H1 (cell line): ENCODE data around the gene HIVEP3. TPM values are rescaled to one million over a fixed set of nuclear protein-coding genes. Genes with fewer than 3 reads are reported as not detected.

Experiments
- CTCF ChIA-PET: fragments of 300-600 bp; sonication (Branson Sonifier 250); formaldehyde crosslinking; loops from one replicate; lab custom pipeline; 2021; ENCODE audit not compliant: partially characterized antibody; lab: Charles Lee
- POLR2A ChIA-PET: fragments of 300-600 bp; sonication (Branson Sonifier 250); formaldehyde crosslinking; loops from one replicate; lab custom pipeline; 2021; ENCODE audit warnings: inconsistent platforms; ENCODE audit not compliant: partially characterized antibody; lab: Charles Lee
- DNase-seq, 2 experiments: peaks; one replicate each; pipeline versions ENCODE4 v3.0.0 to v3.0.0-alpha.2; 2010 to 2022; ENCODE audit warnings: low spot score in 2 of 2, low read depth in 1 of 2, mixed read lengths in 1 of 2
- FAIRE-seq: peaks from 2 replicates; lab custom pipeline; 2011; peaks lifted over from hg19 to GRCh38; lab: Jason Lieb, UNC
- H2AFZ ChIP-seq: 2 replicates; pipeline ENCODE4 v1.8.1; 2012; ENCODE audit warnings: low read length, inconsistent platforms
- H2AK5ac ChIP-seq: 2 replicates; pipeline ENCODE4 v1.6.1; 2013; ENCODE audit warnings: low read depth, low read length
- H2BK120ac ChIP-seq: replicated peaks from 2 replicates; pipeline ENCODE3; 2013; ENCODE audit warnings: low read depth, low read length, inconsistent platforms
- H2BK12ac ChIP-seq: 2 replicates; pipeline ENCODE4 v1.6.1; 2013; ENCODE audit warnings: low read depth, low read length
- H2BK15ac ChIP-seq: 2 replicates; pipeline ENCODE4 v1.6.1; 2013; ENCODE audit warnings: low read length
- H2BK20ac ChIP-seq: 2 replicates; pipeline ENCODE4 v1.6.1; 2013; ENCODE audit warnings: low read length
- H2BK5ac ChIP-seq: 2 replicates; pipeline ENCODE4 v1.6.1; 2013; ENCODE audit warnings: low read depth, low read length
- H3K14ac ChIP-seq: 2 replicates; pipeline ENCODE4 v1.6.1; 2013; ENCODE audit warnings: inconsistent platforms; ENCODE audit not compliant: insufficient read length
- H3K18ac ChIP-seq: 2 replicates; pipeline ENCODE4 v1.6.1; 2013; ENCODE audit warnings: low read length; ENCODE audit errors: extremely low read depth
- H3K23ac ChIP-seq: 2 replicates; pipeline ENCODE4 v1.6.1; 2013; ENCODE audit warnings: inconsistent platforms; ENCODE audit not compliant: insufficient read length
- H3K23me2 ChIP-seq: 2 replicates; pipeline ENCODE4 v1.6.1; 2013; ENCODE audit warnings: low read depth, low read length
- H3K27ac ChIP-seq: 2 replicates; pipeline ENCODE4 v1.6.1; 2011; ENCODE audit warnings: low read depth, low read length, inconsistent platforms
- H3K27me3 ChIP-seq, 4 experiments: replicated peaks in 1 of 4; 1 replicate in 1 of 4; 2 replicates in 3 of 4; pipeline versions ENCODE4 v1.6.1 to v1.8.1; 2011 to 2013; ENCODE audit warnings: low read length in 3 of 4, mild to moderate bottlenecking in 3 of 4, inconsistent platforms in 2 of 4, mixed read lengths in 2 of 4, moderate library complexity in 1 of 4; ENCODE audit not compliant: control insufficient read depth in 3 of 4, insufficient read depth in 3 of 4; ENCODE audit errors: extremely low read depth in 1 of 4
- H3K36me3 ChIP-seq, 4 experiments: 2 replicates each; pipeline versions ENCODE4 v1.6.1 to v1.8.1; 2011 to 2013; ENCODE audit warnings: mild to moderate bottlenecking in 4 of 4, low read length in 3 of 4, moderate library complexity in 2 of 4, control low read depth in 1 of 4, inconsistent platforms in 1 of 4; ENCODE audit not compliant: insufficient read depth in 4 of 4, control insufficient read depth in 2 of 4
- H3K4ac ChIP-seq: replicated peaks from 2 replicates; pipeline ENCODE3; 2013; ENCODE audit warnings: low read length, low read depth, mixed read lengths, inconsistent platforms; ENCODE audit not compliant: insufficient read length
- H3K4me1 ChIP-seq, 4 experiments: replicated peaks in 1 of 4; 1 replicate in 1 of 4; 2 replicates in 3 of 4; pipeline versions ENCODE4 v1.6.1 to v1.8.1; 2011 to 2013; ENCODE audit warnings: low read length in 3 of 4, inconsistent platforms in 2 of 4, mixed read lengths in 1 of 4; ENCODE audit not compliant: insufficient read depth in 4 of 4, control insufficient read depth in 3 of 4
- H3K4me2 ChIP-seq, 2 experiments: 2 replicates each; pipeline versions ENCODE4 v1.6.1 to v1.8.1; 2011 to 2013; ENCODE audit warnings: low read depth in 2 of 2, low read length in 2 of 2, control low read depth in 1 of 2, inconsistent platforms in 1 of 2, mild to moderate bottlenecking in 1 of 2; ENCODE audit not compliant: insufficient read depth in 1 of 2
- H3K4me3 ChIP-seq, 4 experiments: fragments of 200-600, 300-600 bp in 1 of 4; sonication (generic), shearing (Covaris generic), sonication (Bioruptor Twin) in 1 of 4; 2 replicates each; pipeline versions ENCODE4 v1.5.1 to v1.8.1; 2011 to 2016; ENCODE audit warnings: low read length in 4 of 4, low read depth in 3 of 4, control low read depth in 2 of 4, inconsistent platforms in 2 of 4, mild to moderate bottlenecking in 2 of 4, mixed read lengths in 1 of 4, moderate library complexity in 1 of 4; ENCODE audit not compliant: insufficient read depth in 2 of 4; ENCODE audit errors: extremely low read depth in 1 of 4
- H3K56ac ChIP-seq: replicated peaks from 2 replicates; pipeline ENCODE3; 2013; ENCODE audit warnings: low read depth, mild to moderate bottlenecking, mixed read lengths, low read length, inconsistent platforms; ENCODE audit not compliant: insufficient read length
- H3K79me1 ChIP-seq: 2 replicates; pipeline ENCODE4 v1.6.1; 2013; ENCODE audit warnings: low read depth, low read length, control low read depth
- H3K79me2 ChIP-seq, 2 experiments: 2 replicates each; pipeline versions ENCODE4 v1.6.1 to v1.8.1; 2012 to 2013; ENCODE audit warnings: low read length in 2 of 2, mild to moderate bottlenecking in 2 of 2, inconsistent platforms in 1 of 2; ENCODE audit not compliant: insufficient read depth in 2 of 2, control insufficient read depth in 1 of 2
- H3K9ac ChIP-seq, 4 experiments: replicated peaks in 1 of 4; 1 replicate in 1 of 4; 2 replicates in 3 of 4; pipeline versions ENCODE4 v1.6.1 to v1.8.1; 2011 to 2013; ENCODE audit warnings: low read depth in 3 of 4, low read length in 3 of 4, control low read depth in 2 of 4, mild to moderate bottlenecking in 2 of 4, moderate library complexity in 2 of 4, inconsistent platforms in 1 of 4; ENCODE audit errors: extremely low read depth in 1 of 4
- H3K9me3 ChIP-seq, 2 experiments: 2 replicates each; pipeline versions ENCODE4 v1.6.1 to v1.8.1; 2012 to 2013; ENCODE audit warnings: mild to moderate bottlenecking in 2 of 2, moderate library complexity in 2 of 2, control low read depth in 1 of 2, inconsistent platforms in 1 of 2, low read depth in 1 of 2, low read length in 1 of 2, mixed read lengths in 1 of 2; ENCODE audit not compliant: insufficient read depth in 2 of 2
- H4K20me1 ChIP-seq, 2 experiments: replicated peaks in 1 of 2; 2 replicates each; pipeline versions ENCODE3 to v1.8.1; 2011 to 2013; ENCODE audit warnings: inconsistent platforms in 2 of 2, low read length in 2 of 2, mild to moderate bottlenecking in 1 of 2; ENCODE audit not compliant: insufficient read depth in 2 of 2, control insufficient read depth in 1 of 2
- H4K5ac ChIP-seq: 2 replicates; pipeline ENCODE4 v1.6.1; 2013; ENCODE audit warnings: low read length, low read depth, mixed read lengths, inconsistent platforms; ENCODE audit not compliant: insufficient read length
- H4K8ac ChIP-seq: 2 replicates; pipeline ENCODE4 v1.8.0; 2013; ENCODE audit warnings: mild to moderate bottlenecking, moderate library complexity, low read length, inconsistent platforms; ENCODE audit not compliant: insufficient read depth; ENCODE audit errors: extremely low read depth
- H4K91ac ChIP-seq: replicated peaks from 2 replicates; pipeline ENCODE3; 2013; ENCODE audit warnings: low read length, mixed read lengths, inconsistent platforms; ENCODE audit not compliant: insufficient read length
- CBX5 ChIP-seq: fragments of 300-800, 300-1000 bp; sonication (generic); IDR thresholded peaks from 2 replicates; pipeline ENCODE4 v1.7.1; 2016; ENCODE audit warnings: antibody characterized with exemption, low read length, low read depth
- CHD1 ChIP-seq: IDR thresholded peaks from 2 replicates; pipeline ENCODE4 v1.6.1; 2012; ENCODE audit warnings: low read depth, low read length, improper control_type of control experiment
- MAFK ChIP-seq: IDR thresholded peaks from 2 replicates; pipeline ENCODE4 v1.6.1; 2012; ENCODE audit warnings: low read depth, mild to moderate bottlenecking, improper control_type of control experiment, low read length
- TAF7 ChIP-seq: optimal IDR thresholded peaks from 2 replicates; pipeline ENCODE3; 2011; ENCODE audit warnings: low read depth, mild to moderate bottlenecking, inconsistent platforms, low read length, moderate library complexity, borderline replicate concordance
- WGBS, 2 experiments: shearing (Covaris generic) in 1 of 2; methylation state at CpG; one replicate each; pipeline versions ENCODE4 v1.1.6 to v1.1.7; 2013 to 2015; ENCODE audit warnings: low lambda C conversion rate in 2 of 2, mixed read lengths in 2 of 2, inconsistent platforms in 1 of 2, low coverage in 1 of 2, missing lambda C conversion rate in 1 of 2; ENCODE audit not compliant: insufficient replicate concordance in 2 of 2, insufficient coverage in 1 of 2, insufficient read length in 1 of 2; ENCODE audit errors: extremely low coverage in 1 of 2, missing lambda C conversion rate in 1 of 2; 5-methylcytosine and 5-hydroxymethylcytosine counted together
- polyA plus RNA-seq, 7 experiments: library from polyadenylated mRNA; depleted of rRNA in 3 of 7; stranded (reverse) in 5 of 7; unstranded in 2 of 7; fragments of >200 nt in 5 of 7; fragments of 200-250 nt in 2 of 7; gene quantifications; 1 replicate in 5 of 7; 2 replicates in 1 of 7; 4 replicates in 1 of 7; pipeline versions ENCODE4 v1.2.1 to v1.2.3, GENCODE V29; 2011 to 2013; ENCODE audit warnings: missing spikeins in 2 of 7, mixed read lengths in 2 of 7
- total RNA-seq: library from RNA; stranded (reverse); fragmentation: NEBNext Ultra II Directional; extraction: Animal tissue kit (Norgen Biotek cat#: 25700); gene quantifications from 2 replicates; pipeline ENCODE4 v1.2.1, GENCODE V29; 2021

The HIVEP3 gene
- total and polyA plus RNA-seq, 2 of the 8 experiments (the other 6 are each of a cell fraction or from before 2014, with no cell fraction given) = 0.24 to 0.69 TPM

- no peak for FAIRE-seq
- H4K20me1 ChIP-seq = no peaks in the 10 kb centered on the region
Measured at GRCh38 chr1:41856151-41856943, 62.4 kb downstream of the HIVEP3 start.

More at GRCh38 chr1:41856151-41856943, 62.4 kb downstream of the HIVEP3 start:
- 89% methylated on average over 13 of the region's 13 CpGs; no CpG with 5 or more reads in 1 of the 2 experiments for WGBS, 2 experiments
- H3K9ac ChIP-seq = no peak overlapping the region
- ChIA-PET CTCF (interaction anchor here (1.1 to 1.2 kb wide), 2 partner anchors 27 to 44 kb away, joined by 3 read pairs; no protein-coding TSS in a partner anchor), POLR2A (no interaction called here)
- H2AFZ ChIP-seq = no peak overlapping the region
- no peak overlapping the region for H3K4me2 ChIP-seq
- no peak overlapping the region for H3K27ac ChIP-seq
- H4K8ac ChIP-seq = no peak overlapping the region
- no peak overlapping the region for H3K4ac ChIP-seq
- H3K14ac ChIP-seq = no peak overlapping the region
- H3K4me3 ChIP-seq = no peak overlapping the region
- H3K23me2 ChIP-seq = no peaks in the 10 kb centered on the region
- TF ChIP-seq TAF7 (no peak), CBX5 (no peak), CHD1 (no peak), MAFK (no peak)
- H2BK5ac ChIP-seq = no peak overlapping the region
- no peak overlapping the region for H2BK120ac ChIP-seq
- H3K18ac ChIP-seq = no peak overlapping the region
- H3K79me1 ChIP-seq = no peaks in the 10 kb centered on the region
- no peak overlapping the region for H4K5ac ChIP-seq
- H3K4me1 ChIP-seq = peaks cover 2 to 4% (median 2%) of the 10 kb centered on the region in 4 experiments; a peak in 4 of 7 replicates
- H2AK5ac ChIP-seq = no peak overlapping the region
- no peak overlapping the region for H3K23ac ChIP-seq
- no peaks in the 10 kb centered on the region; a peak in 1 of 7 replicates for H3K27me3 ChIP-seq
- no peaks in the 10 kb centered on the region for H3K36me3 ChIP-seq
- H3K9me3 ChIP-seq = no peaks in the 10 kb centered on the region
- no peak overlapping the region for H4K91ac ChIP-seq
- DNase-seq = no peak
- H3K79me2 ChIP-seq = no peaks in the 10 kb centered on the region; a peak in 1 of 4 replicates
- H2BK12ac ChIP-seq = no peak overlapping the region
- no peak overlapping the region for H2BK20ac ChIP-seq
- no peak overlapping the region for H2BK15ac ChIP-seq
- no peak overlapping the region for H3K56ac ChIP-seq
